ENCODE results near the gene ALDH16A1.

Gene ALDH16A1

GRCh38 chr19:49425178-49425577, 27.8 kb upstream of the ALDH16A1 start, which contains the start of gene GFY:
TSS of gene GFY (plus strand) at chr19:49425388. CDS start at chr19:49426431, 1,043 bp downstream.
- no peak for DNase-seq

GRCh38 chr19:49425922-49426592, 27.0 kb upstream of the ALDH16A1 start:
- no peak for DNase-seq

GRCh38 chr19:49427339-49427738, 25.7 kb upstream of the ALDH16A1 start:
- DNase-seq, result no peak

GRCh38 chr19:49427855-49428546, 25.0 kb upstream of the ALDH16A1 start:
- DNase-seq, result no peak

GRCh38 chr19:49428547-49429451, 24.2 kb upstream of the ALDH16A1 start:
- DNase-seq, result no peak

GRCh38 chr19:49430172-49430677, 22.8 kb upstream of the ALDH16A1 start:
- DNase-seq, result no peak

GRCh38 chr19:49430678-49431329, 22.2 kb upstream of the ALDH16A1 start:
- no peak for DNase-seq

- no peak for DNase-seq
Observed at GRCh38 chr19:49431330-49431749, 21.7 kb upstream of the ALDH16A1 start.

- no peak for DNase-seq
Observed at GRCh38 chr19:49432141-49433073, 20.6 kb upstream of the ALDH16A1 start.

- DNase-seq, result no peak
Observed at GRCh38 chr19:49433240-49433901, 19.7 kb upstream of the ALDH16A1 start.

GRCh38 chr19:49434907-49435583, 18.0 kb upstream of the ALDH16A1 start:
- DNase-seq, result no peak

GRCh38 chr19:49435670-49436069, 17.4 kb upstream of the ALDH16A1 start:
- DNase-seq, result no peak

- no peak for DNase-seq
Observed at GRCh38 chr19:49436381-49437017, 16.5 kb upstream of the ALDH16A1 start.

- DNase-seq, result no peak
Observed at GRCh38 chr19:49437231-49437630, 15.8 kb upstream of the ALDH16A1 start.

- DNase-seq, result no peak
Observed at GRCh38 chr19:49438261-49438660, 14.8 kb upstream of the ALDH16A1 start.

GRCh38 chr19:49439836-49440235, 13.2 kb upstream of the ALDH16A1 start:
- no peak for DNase-seq

- no peak for DNase-seq
Observed at GRCh38 chr19:49440439-49441209, 12.4 kb upstream of the ALDH16A1 start.

GRCh38 chr19:49441210-49441959, 11.6 kb upstream of the ALDH16A1 start, which contains the start of gene SLC17A7:
TSS of gene SLC17A7 (minus strand) at chr19:49441527. CDS start at chr19:49441379, 148 bp downstream.
- DNase-seq, result no peak

All from cortex of kidney (tissue), 1 donor.